K562 (cell line): ENCODE measurements around the gene UQCRHL. TPM values are rescaled to one million over a fixed set of nuclear protein-coding genes. Genes with fewer than 3 reads are reported as not detected.

Experiments
- ATAC-seq: fragments of 200-7000 bp; cut with Tn5 transposase; 3 replicates; pipeline ENCODE4 v1.9.1; 2020; ENCODE audit warnings: moderate library complexity
- BruUV-seq: library from RNA; stranded (reverse); fragments of 400-500 nt; replicated peaks from 2 replicates; lab custom pipeline; 2021; lab: Mats Ljungman, UMichigan
- CTCF ChIA-PET: fragments of 300-600 bp; formaldehyde crosslinking; extraction: SDS; loops from one replicate; lab custom pipeline; 2021; ENCODE audit warnings: low intra/inter-chr PET ratio; lab: Yijun Ruan, JAX
- POLR2A ChIA-PET: fragments of 300-600, 350-650 bp; sonication (Branson Sonifier 250); formaldehyde crosslinking; extraction: SDS; loops from one replicate; lab custom pipeline; 2021; ENCODE audit warnings: antibody characterized with exemption, inconsistent platforms; lab: Yijun Ruan, JAX
- DNase-seq, 4 experiments: peaks; one replicate each; pipeline versions ENCODE4 v3.0.0 to v3.0.0-alpha.2; 2011 to 2018; ENCODE audit warnings: low spot score in 3 of 4, mixed read lengths in 3 of 4; ENCODE audit errors: extremely low read depth in 1 of 4
- FAIRE-seq: peaks from 2 replicates; lab custom pipeline; 2011; peaks lifted over from hg19 to GRCh38; lab: Jason Lieb, UNC
- H2AFZ ChIP-seq: 2 replicates; pipeline ENCODE4 v1.6.0; 2011; ENCODE audit warnings: low read depth, low read length, control low read depth, inconsistent platforms
- H3K27ac ChIP-seq: fragments of 200-600 bp; 3 replicates; pipeline ENCODE4 v1.8.0; 2011; ENCODE audit warnings: low read depth, mild to moderate bottlenecking, control low read depth, inconsistent platforms, low read length, moderate library complexity, mixed read lengths; ENCODE audit errors: extremely low read depth
- H3K27me3 ChIP-seq, 2 experiments: fragments of 300-600 bp in 1 of 2; 2 replicates in 1 of 2; 3 replicates in 1 of 2; pipeline versions ENCODE4 v1.6.0 to v1.8.0; 2011; ENCODE audit warnings: inconsistent platforms in 2 of 2, low read length in 2 of 2, mild to moderate bottlenecking in 1 of 2, mixed read lengths in 1 of 2, moderate library complexity in 1 of 2; ENCODE audit not compliant: control insufficient read depth in 2 of 2, insufficient read depth in 2 of 2
- H3K36me3 ChIP-seq: fragments of 300-600 bp; 3 replicates; pipeline ENCODE4 v1.8.0; 2011; ENCODE audit warnings: mild to moderate bottlenecking, low read length, inconsistent platforms; ENCODE audit not compliant: control insufficient read depth, insufficient read depth
- H3K4me1 ChIP-seq, 2 experiments: fragments of 200-600 bp in 1 of 2; replicated peaks in 1 of 2; 2 replicates in 1 of 2; 3 replicates in 1 of 2; pipeline versions ENCODE4 v1.5.1 to v1.8.0; 2011; ENCODE audit warnings: inconsistent platforms in 2 of 2, low read length in 2 of 2, mild to moderate bottlenecking in 1 of 2, mixed read lengths in 1 of 2, moderate library complexity in 1 of 2; ENCODE audit not compliant: control insufficient read depth in 2 of 2, insufficient read depth in 2 of 2
- H3K4me2 ChIP-seq: 2 replicates; pipeline ENCODE4 v1.6.1; 2011; ENCODE audit warnings: low read length, control low read depth, inconsistent platforms, mixed read lengths; ENCODE audit not compliant: insufficient read depth
- H3K4me3 ChIP-seq: fragments of 200-600 bp; sonication (generic), shearing (Covaris generic); 2 replicates; pipeline ENCODE4 v1.5.1; 2016; ENCODE audit warnings: control low read depth, inconsistent platforms
- H3K79me2 ChIP-seq: fragments of 200-600 bp; 3 replicates; pipeline ENCODE4 v1.8.0; 2011; ENCODE audit warnings: low read length, inconsistent platforms; ENCODE audit not compliant: control insufficient read depth, insufficient read depth
- H3K9ac ChIP-seq, 2 experiments: 2 replicates each; pipeline versions ENCODE4 v1.6.0 to v1.6.1; 2011; ENCODE audit warnings: low read depth in 2 of 2, low read length in 2 of 2, control low read depth in 1 of 2, inconsistent platforms in 1 of 2, mild to moderate bottlenecking in 1 of 2, mixed read lengths in 1 of 2; ENCODE audit not compliant: insufficient read depth in 1 of 2
- H3K9me1 ChIP-seq: one replicate; pipeline ENCODE4 v1.6.0; 2011; ENCODE audit warnings: inconsistent platforms, mild to moderate bottlenecking, low read length, moderate library complexity; ENCODE audit not compliant: control insufficient read depth, insufficient read depth
- H3K9me3 ChIP-seq: replicated peaks from 2 replicates; pipeline ENCODE4 v1.5.1; 2011; ENCODE audit warnings: low read depth, low read length, inconsistent platforms; ENCODE audit not compliant: control insufficient read depth, insufficient read depth
- H4K20me1 ChIP-seq: replicated peaks from 2 replicates; pipeline ENCODE4 v1.6.1; 2011; ENCODE audit warnings: low read length, inconsistent platforms, mixed read lengths; ENCODE audit not compliant: control insufficient read depth, insufficient read depth
- KDM5B ChIP-seq: fragments of 200-600 bp; sonication (generic); IDR thresholded peaks from 2 replicates; pipeline ENCODE4 v1.6.1; 2012; ENCODE audit warnings: low read depth, mild to moderate bottlenecking, moderate library complexity, low read length, control low read depth, inconsistent platforms; ENCODE audit not compliant: insufficient replicate concordance
- MEIS2 ChIP-seq: fragments of 450-650 bp; IDR thresholded peaks from 2 replicates; pipeline ENCODE4 v1.6.1; 2014; ENCODE audit warnings: mild to moderate bottlenecking; ENCODE audit not compliant: partially characterized antibody
- MTA1 ChIP-seq: fragments of 450-650 bp; IDR thresholded peaks from 2 replicates; pipeline ENCODE4 v1.6.1; 2017; ENCODE audit warnings: borderline replicate concordance
- NEUROD1 ChIP-seq: fragments of 150-350 bp; IDR thresholded peaks from 2 replicates; pipeline ENCODE4 v1.6.1; 2014; ENCODE audit warnings: borderline replicate concordance, low read length, low read depth; ENCODE audit not compliant: partially characterized antibody
- PATZ1 ChIP-seq: fragments of 250-450 bp; sonication (Bioruptor Pico); IDR thresholded peaks from 2 replicates; pipeline ENCODE4 v1.5.0; 2020; ENCODE audit warnings: mild to moderate bottlenecking, borderline replicate concordance
- PCBP1 ChIP-seq: fragments of 200-400 bp; formaldehyde crosslinking; IDR thresholded peaks from 2 replicates; pipeline ENCODE4 v1.6.1; 2018; ENCODE audit warnings: mild to moderate bottlenecking, low read depth, low read length; ENCODE audit not compliant: poor library complexity, severe bottlenecking
- PHF20 ChIP-seq: fragments of 450-650 bp; IDR thresholded peaks from 2 replicates; pipeline ENCODE4 v1.6.1; 2018; ENCODE audit not compliant: partially characterized antibody
- ZNF311 ChIP-seq: fragments of 250-450 bp; sonication (Bioruptor Pico); IDR thresholded peaks from 2 replicates; pipeline ENCODE4 v1.4.0; 2020; ENCODE audit warnings: mild to moderate bottlenecking, moderate library complexity
- ZNF511 ChIP-seq: sonication (generic); formaldehyde crosslinking; IDR thresholded peaks from 2 replicates; pipeline ENCODE4 v1.8.0; 2022; ENCODE audit warnings: mild to moderate bottlenecking, missing genetic modification reagents
- WGBS: fragments of 100-300 bp; shearing (Covaris generic); methylation state at CpG from one replicate; pipeline ENCODE4 v1.1.6; 2016; ENCODE audit warnings: low coverage, mixed read lengths; ENCODE audit not compliant: insufficient coverage; ENCODE audit errors: missing lambda C conversion rate; 5-methylcytosine and 5-hydroxymethylcytosine counted together
- in situ Hi-C: fragments of 300-500 bp; cut with MboI; formaldehyde crosslinking; loops from 4 replicates; pipeline ENCODE4 v1.15.0; 2018; ENCODE audit warnings: inconsistent platforms, mixed read lengths
- intact Hi-C: fragments of 100-400 bp; cut with micrococcal nuclease; formaldehyde crosslinking; loops from 2 replicates; pipeline ENCODE4 v1.14.2; 2022
- polyA plus RNA-seq, 8 experiments: library from polyadenylated mRNA; depleted of rRNA in 4 of 8; stranded (reverse) in 5 of 8; unstranded in 3 of 8; fragments of >200 nt; fragmentation: Nextera tagmentation in 2 of 8; fragmentation: Illumina TruSeq in 1 of 8; extraction: Ambion mirVana in 2 of 8; extraction: Trizol in 1 of 8; gene quantifications; 2 replicates each; pipeline versions ENCODE4 v1.2.1 to v1.2.3, GENCODE V29; 2011 to 2014; ENCODE audit warnings: inconsistent platforms in 1 of 8, missing spikeins in 1 of 8
- total RNA-seq, 7 experiments: library from RNA; depleted of rRNA in 6 of 7; stranded (reverse); fragments of >200 nt in 6 of 7; fragmentation: Illumina TruSeq in 2 of 7; extraction: Trizol in 2 of 7; gene quantifications; 2 replicates each; pipeline versions ENCODE4 v1.2.1 to v1.2.3, GENCODE V29; 2011 to 2021; ENCODE audit warnings: low replicate concordance in 1 of 7

The UQCRHL gene
- total and polyA plus RNA-seq, 9 of the 15 experiments (the other 6 are each of a cell fraction or from before 2014, with no cell fraction given), result 5.1 to 41.3 (median 21.8) TPM

GRCh38 chr1:15808955-15809354 lies 1.5 kb upstream of the UQCRHL start (continued):
- no peak for TF ChIP-seq PATZ1 (CRISPR knock-in tag)

GRCh38 chr1:15807121-15807520 lies 328 bp downstream of the UQCRHL start:
- DNase-seq (no peak), FAIRE-seq (no peak), ATAC-seq (no peak)
- 40% methylated on average over 9 of the region's 10 CpGs for WGBS
- Histone ChIP-seq H3K9ac (no peak overlapping the region), H2AFZ (no peak overlapping the region), H3K27me3 (no peaks in the 10 kb centered on the region; a peak in 1 of 5 replicates), H3K36me3 (no peaks in the 10 kb centered on the region), H3K79me2 (no peaks in the 10 kb centered on the region), H4K20me1 (no peaks in the 10 kb centered on the region), H3K4me1 (no peaks in the 10 kb centered on the region; a peak in 1 of 5 replicates), H3K9me1 (no peaks in the 10 kb centered on the region), H3K9me3 (no peaks in the 10 kb centered on the region; the same call in 1 of the 2 replicates), H3K27ac (no peak overlapping the region), H3K4me3 (no peak overlapping the region), H3K4me2 (no peak overlapping the region)
- ChIA-PET CTCF (no interaction called here), POLR2A (interaction anchor here (0.7 to 1.4 kb wide), 3 partner anchors 13 to 25 kb away, joined by 3 to 7 read pairs (median 5); no protein-coding TSS in a partner anchor)
- TF ChIP-seq PHF20 (no peak), ZNF511 (CRISPR knock-in tag) (no peak), MEIS2 (no peak), NEUROD1 (no peak), ZNF311 (no peak), PCBP1 (no peak), KDM5B (no peak), MTA1 (no peak)
- BruUV-seq, result no TSS peak
- intact Hi-C loops (no loop called here), in situ Hi-C loops (no loop called here)
